Endothelial cell of umbilical vein (primary cell): ENCODE results near the gene ZBTB43. TPM values are rescaled to one million over a fixed set of nuclear protein-coding genes. Genes with fewer than 3 reads are reported as not detected.
"Not testable (repeated sequence)": the region's sequence is repeated elsewhere in the genome, so short reads cannot be mapped to it uniquely, and the experiment has no call there.

Experiments
- BruUV-seq: library from RNA; stranded (reverse); fragments of 400-500 nt; replicated peaks from 2 replicates; lab custom pipeline; 2021; lab: Mats Ljungman, UMichigan
- CTCF ChIA-PET: fragments of 300-600, 350-600 bp; sonication (Branson Sonifier 250); formaldehyde crosslinking; loops from one replicate; lab custom pipeline; 2021; ENCODE audit warnings: antibody characterized with exemption, inconsistent platforms; lab: Charles Lee
- POLR2A ChIA-PET: fragments of 300-600, 350-600 bp; sonication (Branson Sonifier 250); formaldehyde crosslinking; loops from one replicate; lab custom pipeline; 2021; ENCODE audit warnings: antibody characterized with exemption, inconsistent platforms; lab: Charles Lee
- DNase-seq: peaks from one replicate; pipeline ENCODE4 v3.0.0-alpha.2; 2011; ENCODE audit warnings: low read depth, low spot score
- FAIRE-seq: peaks from 2 replicates; lab custom pipeline; 2011; peaks lifted over from hg19 to GRCh38; lab: Jason Lieb, UNC
- H2AFZ ChIP-seq: 2 replicates; pipeline ENCODE4 v1.6.0; 2012; ENCODE audit warnings: low read depth, low read length, control low read depth, inconsistent platforms
- H3K27ac ChIP-seq: 2 replicates; pipeline ENCODE4 v1.5.1; 2011; ENCODE audit warnings: low read depth, mild to moderate bottlenecking, control low read depth, low read length, moderate library complexity; ENCODE audit not compliant: insufficient read depth
- H3K27me3 ChIP-seq, 2 experiments: 2 replicates each; pipeline versions ENCODE4 v1.6.0 to v1.6.1; 2011; ENCODE audit warnings: low read length in 2 of 2, mixed read lengths in 1 of 2; ENCODE audit not compliant: control insufficient read depth in 2 of 2, insufficient read depth in 2 of 2
- H3K36me3 ChIP-seq, 2 experiments: 2 replicates in 1 of 2; 3 replicates in 1 of 2; pipeline ENCODE4 v1.5.1; 2011; ENCODE audit warnings: low read length in 2 of 2, mild to moderate bottlenecking in 1 of 2, moderate library complexity in 1 of 2; ENCODE audit not compliant: control insufficient read depth in 2 of 2, insufficient read depth in 2 of 2; ENCODE audit errors: extremely low read depth in 1 of 2
- H3K4me1 ChIP-seq: 3 replicates; pipeline ENCODE4 v1.5.1; 2011; ENCODE audit warnings: mild to moderate bottlenecking, low read length; ENCODE audit not compliant: control insufficient read depth, insufficient read depth; ENCODE audit errors: extremely low read depth
- H3K4me2 ChIP-seq: 2 replicates; pipeline ENCODE4 v1.6.1; 2011; ENCODE audit warnings: low read length, control low read depth, mixed read lengths; ENCODE audit not compliant: insufficient read depth
- H3K4me3 ChIP-seq, 3 experiments: fragments of 200-600 bp in 1 of 3; sonication (generic), shearing (Covaris generic) in 1 of 3; replicated peaks in 1 of 3; 2 replicates each; pipeline ENCODE4 v1.5.1; 2011 to 2016; ENCODE audit warnings: control low read depth in 3 of 3, low read length in 3 of 3, mild to moderate bottlenecking in 2 of 3, inconsistent platforms in 1 of 3, low read depth in 1 of 3, moderate library complexity in 1 of 3; ENCODE audit not compliant: insufficient read depth in 1 of 3
- H3K79me2 ChIP-seq: 2 replicates; pipeline ENCODE4 v1.6.0; 2012; ENCODE audit warnings: low read length, inconsistent platforms; ENCODE audit not compliant: control insufficient read depth, insufficient read depth
- H3K9ac ChIP-seq: replicated peaks from 2 replicates; pipeline ENCODE3; 2011; ENCODE audit warnings: low read length, control low read depth; ENCODE audit not compliant: insufficient read depth; ENCODE audit errors: extremely low read depth
- H3K9me1 ChIP-seq: replicated peaks from 3 replicates; pipeline ENCODE4 v1.6.0; 2011; ENCODE audit warnings: mild to moderate bottlenecking, low read length; ENCODE audit not compliant: control insufficient read depth, insufficient read depth; ENCODE audit errors: extremely low read depth
- H3K9me3 ChIP-seq: replicated peaks from 2 replicates; pipeline ENCODE4 v1.5.1; 2012; ENCODE audit warnings: low read length, inconsistent platforms; ENCODE audit not compliant: control insufficient read depth, insufficient read depth
- H4K20me1 ChIP-seq: replicated peaks from 2 replicates; pipeline ENCODE3; 2011; ENCODE audit warnings: mild to moderate bottlenecking, low read length; ENCODE audit not compliant: control insufficient read depth, insufficient read depth; ENCODE audit errors: extremely low read depth
- CTCF ChIP-seq, 2 donors: IDR thresholded peaks; 1 replicate in 1 of 2; 2 replicates in 1 of 2; pipeline ENCODE4 v1.5.1; 2011; ENCODE audit warnings: low read length in 2 of 2, mild to moderate bottlenecking in 2 of 2, moderate library complexity in 2 of 2, control low read depth in 1 of 2, inconsistent platforms in 1 of 2, low read depth in 1 of 2; ENCODE audit not compliant: insufficient read depth in 1 of 2; ENCODE audit errors: extremely low read depth in 1 of 2
- EZH2 ChIP-seq: IDR thresholded peaks from 2 replicates; pipeline ENCODE4 v1.6.1; 2012; ENCODE audit warnings: borderline replicate concordance, low read depth, mild to moderate bottlenecking, moderate library complexity, low read length, inconsistent platforms; ENCODE audit not compliant: severe bottlenecking
- FOS ChIP-seq: IDR thresholded peaks from 2 replicates; pipeline ENCODE4 v1.6.1; 2011; ENCODE audit warnings: mild to moderate bottlenecking, low read length, moderate library complexity, borderline replicate concordance; ENCODE audit not compliant: insufficient read depth
- GATA2 ChIP-seq: IDR thresholded peaks from 2 replicates; pipeline ENCODE4 v1.7.0; 2011; ENCODE audit warnings: low read depth, mild to moderate bottlenecking, moderate library complexity, mixed read lengths, low read length; ENCODE audit not compliant: insufficient read length, insufficient read depth
- JUN ChIP-seq: IDR thresholded peaks from 2 replicates; pipeline ENCODE4 v1.6.1; 2011; ENCODE audit warnings: borderline replicate concordance, low read depth; ENCODE audit not compliant: insufficient read length, insufficient read depth
- MAX ChIP-seq: IDR thresholded peaks from 2 replicates; pipeline ENCODE4 v1.6.1; 2011; ENCODE audit not compliant: insufficient read depth, insufficient read length
- MYC ChIP-seq: IDR thresholded peaks from one replicate; pipeline ENCODE4 v1.6.1; 2011; ENCODE audit warnings: mild to moderate bottlenecking, low read depth, low read length
- POLR2A ChIP-seq: IDR thresholded peaks from 2 replicates; pipeline ENCODE4 v1.6.1; 2012; ENCODE audit warnings: low read depth, mild to moderate bottlenecking, control low read depth, low read length
- POLR2AphosphoS5 ChIP-seq: IDR thresholded peaks from 2 replicates; pipeline ENCODE4 v1.6.1; 2012; ENCODE audit warnings: low read depth, mild to moderate bottlenecking, control low read depth, low read length, moderate library complexity; ENCODE audit not compliant: insufficient read depth
- dilution Hi-C: fragments of 300-500 bp; cut with MboI; formaldehyde crosslinking; loops from one replicate; pipeline ENCODE4 v1.15.0; 2019; ENCODE audit warnings: low sequenced_read_pairs; ENCODE audit not compliant: extremely low pct_ligation_motif_present
- intact Hi-C: fragments of 100-400 bp; cut with micrococcal nuclease; formaldehyde crosslinking; loops from one replicate; pipeline ENCODE4 v1.10.0; 2022
- polyA plus RNA-seq, 4 experiments: library from polyadenylated mRNA; depleted of rRNA in 3 of 4; stranded (reverse) in 3 of 4; unstranded in 1 of 4; fragments of >200 nt; gene quantifications; 2 replicates each; pipeline versions ENCODE4 v1.2.1 to v1.2.3, GENCODE V29; 2011 to 2012; ENCODE audit warnings: missing spikeins in 1 of 4
- total RNA-seq: library from RNA; stranded (reverse); gene quantifications from 2 replicates; pipeline ENCODE4 v1.2.3, GENCODE V29; 2021

ZBTB43 gene
- total and polyA plus RNA-seq, 2 donors (not counting 3 experiments of a cell fraction or from before 2014, with no cell fraction given), result 3.2 to 9.0 TPM

- H3K9me3 ChIP-seq, result peaks cover 2% of the 10 kb centered on the region
- H3K79me2 ChIP-seq, result peaks cover 31% of the 10 kb centered on the region
- BruUV-seq, result no TSS peak
- intact Hi-C loops (no loop called here), dilution Hi-C loops (no loop called here)
- no peak for DNase-seq
- H3K4me1 ChIP-seq, result no peaks in the 10 kb centered on the region
- no peak overlapping the region for H3K4me3 ChIP-seq
- no peak overlapping the region for H2AFZ ChIP-seq
- H3K36me3 ChIP-seq, result peaks cover 2 to 5% of the 10 kb centered on the region in 2 experiments
- TF ChIP-seq CTCF (IDR thresholded peaks at IDR 0.05; ENCODE audit: extremely low read depth in 1 of 2, insufficient read depth in 1 of 2, low read depth in 1 of 2, low read length in 2 of 2), result no peak
- no peak for TF ChIP-seq JUN
- no peak for TF ChIP-seq EZH2
- TF ChIP-seq MAX, result no peak
- no peak for TF ChIP-seq FOS
- TF ChIP-seq POLR2A, result no peak
- no peak for TF ChIP-seq MYC
- TF ChIP-seq GATA2, result no peak
- TF ChIP-seq POLR2AphosphoS5, result no peak
- H3K27me3 ChIP-seq, result no peaks in the 10 kb centered on the region
- ChIA-PET POLR2A (no interaction called here), CTCF (interaction anchor here (0.6 kb wide), 1 partner anchor 42 kb away, joined by 3 read pairs; no protein-coding TSS in a partner anchor)
- FAIRE-seq, result no peak
- H4K20me1 ChIP-seq, result no peaks in the 10 kb centered on the region
- no peak overlapping the region for H3K9ac ChIP-seq
- H3K4me2 ChIP-seq, result no peak overlapping the region
- H3K9me1 ChIP-seq, result no peaks in the 10 kb centered on the region
- no peak overlapping the region for H3K27ac ChIP-seq
Observed at GRCh38 chr9:126822873-126823272, 18.0 kb downstream of the ZBTB43 start.

GRCh38 chr9:126824052-126824451 lies 19.2 kb downstream of the ZBTB43 start:
- H3K27ac ChIP-seq, BruUV-seq, POLR2A ChIA-PET, H3K9ac ChIP-seq, H3K4me3 ChIP-seq, FAIRE-seq, H3K9me1 ChIP-seq, intact Hi-C loops, dilution Hi-C loops, H3K27me3 ChIP-seq, H3K36me3 ChIP-seq, H2AFZ ChIP-seq, H3K9me3 ChIP-seq, H3K4me1 ChIP-seq, DNase-seq, H3K4me2 ChIP-seq, H4K20me1 ChIP-seq: not testable (repeated sequence)
- peaks cover 20% of the 10 kb centered on the region for H3K79me2 ChIP-seq
- CTCF ChIA-PET, result interaction anchor here (1.0 kb wide), 1 partner anchor 51 kb away, joined by 3 read pairs; no protein-coding TSS in a partner anchor
